Pancreas (tissue), 10 donors: Measurements from ENCODE around the gene LRIT3. TPM values are rescaled to one million over a fixed set of nuclear protein-coding genes. Genes with fewer than 3 reads are reported as not detected.
A peak's percentile ranks its signal among the peaks of the same experiment; 100 is the strongest.

Source experiments
- ATAC-seq, 4 donors: fragments of 200-7000 bp; cut with Tn5 transposase; one replicate each; pipeline versions ENCODE4 v1.8.0 to v1.9.1; 2020; ENCODE audit warnings: mild to moderate bottlenecking in 4 of 4, moderate library complexity in 4 of 4
- DNase-seq, 6 donors: peaks; one replicate each; pipeline ENCODE4 v3.0.0-alpha.2; 2020
- FAIRE-seq: peaks from 2 replicates; lab custom pipeline; 2012; peaks lifted over from hg19 to GRCh38; lab: Jason Lieb, UNC
- H3K27ac ChIP-seq, 4 donors: fragments of 200-600 bp; sonication (generic); 1 replicate in 3 of 4; 2 replicates in 1 of 4; pipeline versions ENCODE4 v1.5.0 to v1.8.0; 2020
- H3K27me3 ChIP-seq, 4 donors: fragments of 200-600 bp; one replicate each; pipeline ENCODE4 v1.8.0; 2021
- H3K36me3 ChIP-seq, 3 donors: fragments of 200-600 bp; sonication (generic) in 1 of 3; one replicate each; pipeline versions ENCODE4 v1.5.0 to v1.8.0; 2020 to 2021
- H3K4me1 ChIP-seq, 3 donors: fragments of 200-600 bp; one replicate each; pipeline ENCODE4 v1.8.0; 2021
- H3K4me3 ChIP-seq, 4 donors: fragments of 200-600 bp; sonication (generic) in 2 of 4; one replicate each; pipeline versions ENCODE4 v1.5.0 to v1.8.0; 2020 to 2021
- H3K9me3 ChIP-seq, 4 donors: fragments of 200-600 bp; one replicate each; pipeline ENCODE4 v1.8.0; 2021
- CTCF ChIP-seq, 4 donors: fragments of 200-600 bp; sonication (generic) in 3 of 4; IDR thresholded peaks; one replicate each; pipeline versions ENCODE4 v1.5.0 to v1.8.0; 2021; ENCODE audit warnings: antibody characterized with exemption in 4 of 4
- WGBS, 2 donors: extraction: QIAGEN DNeasy Blood & Tissue Kit; methylation state at CpG; one replicate each; pipeline ENCODE4 v1.1.7; 2013; 5-methylcytosine and 5-hydroxymethylcytosine counted together
- intact Hi-C, 3 donors: fragments of 100-400 bp; cut with DNase I; formaldehyde crosslinking; loops; one replicate each; pipeline versions ENCODE4 v1.11.1 to v1.14.2; 2022
- polyA plus RNA-seq, 2 donors: library from polyadenylated mRNA; stranded (reverse); fragments of 200-250 nt; gene quantifications; one replicate each; pipeline ENCODE4 v1.2.3, GENCODE V29; 2013
- total RNA-seq, 6 donors: library from RNA; stranded (reverse); fragmentation: NEBNext Ultra II Directional in 4 of 6; extraction: Animal tissue kit (Norgen Biotek cat#: 25700) in 4 of 6; gene quantifications; one replicate each; pipeline versions ENCODE4 v1.2.1 to v1.2.4, GENCODE V29; 2021 to 2023
- donor health status: healthy with polysubstance abuse.
- donor health status: DM: no; HTN: no; CAD: no; lungs with moderate emphysema.
- donor health status: DM: no; HTN: no; CAD: no.
- donor health status: control.
- donor health status: control.
- donor health status: Bipolar disorder and iron deficiency.
- donor health status: DM: yes; HTN: yes; CAD: no.
- donor health status: DM: no; HTN: no; CAD: no.
- donor health status: DM: no; HTN: no; CAD: no.
- donor health status: DM: yes; HTN: yes; CAD: no.

Gene LRIT3
- total and polyA plus RNA-seq, 8 donors = 0.06 to 0.38 (median 0.15) TPM

- intact Hi-C loops = no loop called here
Observed at GRCh38 chr4:109815151-109816081, 32.5 kb upstream of the LRIT3 start, which contains the start of gene GAR1. Gene GAR1 (plus strand): TSS chr4:109815762. CDS start chr4:109816165, 403 bp downstream.

GRCh38 chr4:109816082-109816442 is 31.8 kb upstream of the LRIT3 start:
- peaks cover 0 to 17% (median 0%) of the 10 kb centered on the region in 3 donors for H3K4me1 ChIP-seq
- 1% methylated on average over 19 of the region's 19 CpGs for WGBS, 2 donors
- H3K27me3 ChIP-seq = no peaks in the 10 kb centered on the region
- H3K36me3 ChIP-seq = peaks cover 0 to 10% (median 0%) of the 10 kb centered on the region in 3 donors
- FAIRE-seq (no peak), ATAC-seq (peak; percentile 5 to 26 (median 12)), DNase-seq (peak in 3 of 6 donors; percentile 20 to 62 (median 42))
- H3K27ac ChIP-seq = peak overlapping the region in 1 of 4 donors; percentile 92
- intact Hi-C loops = no loop called here
- no peaks in the 10 kb centered on the region for H3K9me3 ChIP-seq
- peak overlapping the region; percentile 67 to 83 (median 76) for H3K4me3 ChIP-seq
- no peak for TF ChIP-seq CTCF (IDR thresholded peaks at IDR 0.05)

More at GRCh38 chr4:109815151-109816081, 32.5 kb upstream of the LRIT3 start, which contains the start of gene GAR1:
- Histone ChIP-seq H3K27ac (peak within 1 kb of the TSS; percentile 69 to 92 (median 90)), H3K27me3 (no peaks in the 10 kb centered on the region), H3K9me3 (no peaks in the 10 kb centered on the region), H3K36me3 (peaks cover 0 to 10% (median 0%) of the 10 kb centered on the region in 3 donors), H3K4me1 (peaks cover 0 to 17% (median 0%) of the 10 kb centered on the region in 3 donors), H3K4me3 (peak within 1 kb of the TSS; percentile 67 to 83 (median 76))
- ATAC-seq = peak; percentile 98 to 99 (median 98)
- FAIRE-seq = peak; percentile 94
- TF ChIP-seq CTCF (IDR thresholded peaks at IDR 0.05) = no peak
- 0 to 1% methylated on average over 53 of the region's 53 CpGs for WGBS, 2 donors
- DNase-seq = peak; percentile 85 to 94 (median 91)

GRCh38 chr4:109816894-109817293 is 31.0 kb upstream of the LRIT3 start:
- no peak overlapping the region for H3K27ac ChIP-seq
- no peak for FAIRE-seq
- H3K4me1 ChIP-seq = peaks cover 0 to 17% (median 0%) of the 10 kb centered on the region in 3 donors

GRCh38 chr4:109818268-109818667 is 29.6 kb upstream of the LRIT3 start:
- Histone ChIP-seq H3K4me1 (peaks cover 0 to 17% (median 0%) of the 10 kb centered on the region in 3 donors), H3K4me3 (no peak overlapping the region), H3K27me3 (no peaks in the 10 kb centered on the region), H3K9me3 (no peaks in the 10 kb centered on the region), H3K36me3 (peaks cover 0 to 15% (median 1%) of the 10 kb centered on the region in 3 donors), H3K27ac (no peak overlapping the region)
- WGBS, 2 donors = 94 to 98% methylated on average over 4 of the region's 4 CpGs
- DNase-seq = no peak
- TF ChIP-seq CTCF (IDR thresholded peaks at IDR 0.05) = no peak
- no peak for FAIRE-seq
- intact Hi-C loops = no loop called here
- no peak for ATAC-seq

More at GRCh38 chr4:109816894-109817293, 31.0 kb upstream of the LRIT3 start:
- ATAC-seq (no peak), DNase-seq (no peak)
- intact Hi-C loops = no loop called here
- no peaks in the 10 kb centered on the region for H3K9me3 ChIP-seq
- TF ChIP-seq CTCF (IDR thresholded peaks at IDR 0.05) = no peak
- peaks cover 0 to 10% (median 0%) of the 10 kb centered on the region in 3 donors for H3K36me3 ChIP-seq
- no peaks in the 10 kb centered on the region for H3K27me3 ChIP-seq
- WGBS, 2 donors = 18 to 22% methylated on average over 1 of the region's 1 CpG
- H3K4me3 ChIP-seq = peak overlapping the region in 1 of 4 donors; percentile 78
